ENCODE results near the gene SCAMP2. TPM values are rescaled to one million over a fixed set of nuclear protein-coding genes. Genes with fewer than 3 reads are reported as not detected.
A peak's percentile ranks its signal among the peaks of the same experiment; 100 is the strongest.

SCAMP2 gene
- polyA plus RNA-seq, 4 donors: 52.3 to 128 (median 75.7) TPM

GRCh38 chr15:74821091-74821789, 51.9 kb downstream of the SCAMP2 start:
- WGBS, 3 donors: 58 to 75% (median 65%) methylated on average over 11 of the region's 11 CpGs
- Histone ChIP-seq H3K4me3 (ENCODE audit: low read depth in 1 of 3, low read length in 3 of 3) (no peak overlapping the region), H3K9me3 (ENCODE audit: control insufficient read depth in 2 of 2, insufficient read depth in 1 of 2, low read depth in 1 of 2, low read length in 1 of 2) (no peaks in the 10 kb centered on the region), H3K36me3 (ENCODE audit: control insufficient read depth in 3 of 3, insufficient read depth in 2 of 3, low read depth in 1 of 3, low read length in 3 of 3) (no peaks in the 10 kb centered on the region), H3K4me1 (ENCODE audit: control insufficient read depth in 3 of 3, insufficient read depth in 2 of 3, low read depth in 1 of 3, low read length in 2 of 3) (peaks cover 0 to 13% (median 3%) of the 10 kb centered on the region in 3 donors), H3K27ac (ENCODE audit: low read depth in 1 of 3, low read length in 2 of 3) (no peak overlapping the region), H3K27me3 (ENCODE audit: control insufficient read depth in 3 of 3, insufficient read depth in 3 of 3, low read length in 3 of 3) (peaks cover 0 to 24% (median 0%) of the 10 kb centered on the region in 3 donors)
- FAIRE-seq: no peak
- no peak for DNase-seq

- Histone ChIP-seq H3K36me3 (ENCODE audit: control insufficient read depth in 3 of 3, insufficient read depth in 2 of 3, low read depth in 1 of 3, low read length in 3 of 3) (no peaks in the 10 kb centered on the region), H3K4me3 (ENCODE audit: low read depth in 1 of 3, low read length in 3 of 3) (no peak overlapping the region), H3K27me3 (ENCODE audit: control insufficient read depth in 3 of 3, insufficient read depth in 3 of 3, low read length in 3 of 3) (peaks cover 0 to 14% (median 0%) of the 10 kb centered on the region in 3 donors), H3K9me3 (ENCODE audit: control insufficient read depth in 2 of 2, insufficient read depth in 1 of 2, low read depth in 1 of 2, low read length in 1 of 2) (no peaks in the 10 kb centered on the region), H3K27ac (ENCODE audit: low read depth in 1 of 3, low read length in 2 of 3) (no peak overlapping the region), H3K4me1 (ENCODE audit: control insufficient read depth in 3 of 3, insufficient read depth in 2 of 3, low read depth in 1 of 3, low read length in 2 of 3) (peaks cover 0 to 10% (median 3%) of the 10 kb centered on the region in 3 donors)
- 91 to 94% (median 93%) methylated on average over 5 of the region's 5 CpGs for whole genome bisulfite sequencing, 3 donors
- FAIRE-seq: no peak
- DNase-seq: no peak
Observed at GRCh38 chr15:74820056-74820455, 53.1 kb downstream of the SCAMP2 start.

- Histone ChIP-seq H3K9me3 (ENCODE audit: control insufficient read depth in 2 of 2, insufficient read depth in 1 of 2, low read depth in 1 of 2, low read length in 1 of 2) (no peaks in the 10 kb centered on the region), H3K4me3 (ENCODE audit: low read depth in 1 of 3, low read length in 3 of 3) (no peak overlapping the region), H3K4me1 (ENCODE audit: control insufficient read depth in 3 of 3, insufficient read depth in 2 of 3, low read depth in 1 of 3, low read length in 2 of 3) (peaks cover 0 to 10% (median 3%) of the 10 kb centered on the region in 3 donors), H3K27me3 (ENCODE audit: control insufficient read depth in 3 of 3, insufficient read depth in 3 of 3, low read length in 3 of 3) (no peaks in the 10 kb centered on the region), H3K36me3 (ENCODE audit: control insufficient read depth in 3 of 3, insufficient read depth in 2 of 3, low read depth in 1 of 3, low read length in 3 of 3) (no peaks in the 10 kb centered on the region), H3K27ac (ENCODE audit: low read depth in 1 of 3, low read length in 2 of 3) (peak overlapping the region in 2 of 3 donors; percentile 25 to 50)
- 8 to 33% (median 19%) methylated on average over 9 of the region's 9 CpGs for WGBS, 3 donors
- no peak for FAIRE-seq
- peak; percentile 56 to 70 for DNase-seq
Observed at GRCh38 chr15:74817370-74817737, 55.8 kb downstream of the SCAMP2 start.

- DNase-seq: no peak
- peak overlapping the region in 2 of 3 donors; percentile 25 to 50 for H3K27ac ChIP-seq (ENCODE audit: low read depth in 1 of 3, low read length in 2 of 3)
- no peak for FAIRE-seq
Observed at GRCh38 chr15:74816624-74817369, 56.4 kb downstream of the SCAMP2 start.

GRCh38 chr15:74815961-74816360, 57.2 kb downstream of the SCAMP2 start:
- Histone ChIP-seq H3K4me1 (ENCODE audit: control insufficient read depth in 3 of 3, insufficient read depth in 2 of 3, low read depth in 1 of 3, low read length in 2 of 3) (peaks cover 0 to 10% (median 3%) of the 10 kb centered on the region in 3 donors), H3K9me3 (ENCODE audit: control insufficient read depth in 2 of 2, insufficient read depth in 1 of 2, low read depth in 1 of 2, low read length in 1 of 2) (no peaks in the 10 kb centered on the region), H3K4me3 (ENCODE audit: low read depth in 1 of 3, low read length in 3 of 3) (no peak overlapping the region), H3K27ac (ENCODE audit: low read depth in 1 of 3, low read length in 2 of 3) (no peak overlapping the region), H3K27me3 (ENCODE audit: control insufficient read depth in 3 of 3, insufficient read depth in 3 of 3, low read length in 3 of 3) (no peaks in the 10 kb centered on the region), H3K36me3 (ENCODE audit: control insufficient read depth in 3 of 3, insufficient read depth in 2 of 3, low read depth in 1 of 3, low read length in 3 of 3) (no peaks in the 10 kb centered on the region)
- no peak for DNase-seq
- WGBS, 3 donors: 88 to 91% (median 90%) methylated on average over 13 to 15 of the region's 15 CpGs
- FAIRE-seq: no peak

More at GRCh38 chr15:74816624-74817369, 56.4 kb downstream of the SCAMP2 start:
- Histone ChIP-seq H3K9me3 (ENCODE audit: control insufficient read depth in 2 of 2, insufficient read depth in 1 of 2, low read depth in 1 of 2, low read length in 1 of 2) (no peaks in the 10 kb centered on the region), H3K4me1 (ENCODE audit: control insufficient read depth in 3 of 3, insufficient read depth in 2 of 3, low read depth in 1 of 3, low read length in 2 of 3) (peaks cover 0 to 10% (median 3%) of the 10 kb centered on the region in 3 donors), H3K36me3 (ENCODE audit: control insufficient read depth in 3 of 3, insufficient read depth in 2 of 3, low read depth in 1 of 3, low read length in 3 of 3) (no peaks in the 10 kb centered on the region), H3K4me3 (ENCODE audit: low read depth in 1 of 3, low read length in 3 of 3) (no peak overlapping the region), H3K27me3 (ENCODE audit: control insufficient read depth in 3 of 3, insufficient read depth in 3 of 3, low read length in 3 of 3) (no peaks in the 10 kb centered on the region)
- 39 to 52% (median 52%) methylated on average over 19 of the region's 19 CpGs for WGBS, 3 donors

GRCh38 chr15:74815121-74815934, 57.8 kb downstream of the SCAMP2 start:
- WGBS, 3 donors: 47 to 64% (median 62%) methylated on average over 10 of the region's 10 CpGs
- Histone ChIP-seq H3K27me3 (ENCODE audit: control insufficient read depth in 3 of 3, insufficient read depth in 3 of 3, low read length in 3 of 3) (no peaks in the 10 kb centered on the region), H3K27ac (ENCODE audit: low read depth in 1 of 3, low read length in 2 of 3) (no peak overlapping the region), H3K9me3 (ENCODE audit: control insufficient read depth in 2 of 2, insufficient read depth in 1 of 2, low read depth in 1 of 2, low read length in 1 of 2) (no peaks in the 10 kb centered on the region), H3K36me3 (ENCODE audit: control insufficient read depth in 3 of 3, insufficient read depth in 2 of 3, low read depth in 1 of 3, low read length in 3 of 3) (no peaks in the 10 kb centered on the region), H3K4me3 (ENCODE audit: low read depth in 1 of 3, low read length in 3 of 3) (no peak overlapping the region), H3K4me1 (ENCODE audit: control insufficient read depth in 3 of 3, insufficient read depth in 2 of 3, low read depth in 1 of 3, low read length in 2 of 3) (peaks cover 0 to 10% (median 3%) of the 10 kb centered on the region in 3 donors)
- FAIRE-seq (no peak), DNase-seq (peak in 1 of 2 donors; percentile 71)

GRCh38 chr15:74812533-74812932, 60.6 kb downstream of the SCAMP2 start, which contains the start of gene LMAN1L:
TSS of gene LMAN1L (plus strand) at chr15:74812835. CDS start at chr15:74812855, 20 bp downstream.
- DNase-seq: no peak
- Histone ChIP-seq H3K36me3 (ENCODE audit: control insufficient read depth in 3 of 3, insufficient read depth in 2 of 3, low read depth in 1 of 3, low read length in 3 of 3) (no peaks in the 10 kb centered on the region), H3K4me3 (ENCODE audit: low read depth in 1 of 3, low read length in 3 of 3) (no peak within 1 kb of the TSS), H3K4me1 (ENCODE audit: control insufficient read depth in 3 of 3, insufficient read depth in 2 of 3, low read depth in 1 of 3, low read length in 2 of 3) (peaks cover 0 to 2% (median 0%) of the 10 kb centered on the region in 3 donors), H3K9me3 (ENCODE audit: control insufficient read depth in 2 of 2, insufficient read depth in 1 of 2, low read depth in 1 of 2, low read length in 1 of 2) (no peaks in the 10 kb centered on the region), H3K27ac (ENCODE audit: low read depth in 1 of 3, low read length in 2 of 3) (no peak within 1 kb of the TSS), H3K27me3 (ENCODE audit: control insufficient read depth in 3 of 3, insufficient read depth in 3 of 3, low read length in 3 of 3) (no peaks in the 10 kb centered on the region)
- WGBS, 3 donors: 76 to 86% (median 79%) methylated on average over 8 to 12 of the region's 12 CpGs
- no peak for FAIRE-seq

GRCh38 chr15:74809956-74810355, 63.2 kb downstream of the SCAMP2 start:
- no peaks in the 10 kb centered on the region for H3K9me3 ChIP-seq (ENCODE audit: control insufficient read depth in 2 of 2, insufficient read depth in 1 of 2, low read depth in 1 of 2, low read length in 1 of 2)
- no peak overlapping the region for H3K4me3 ChIP-seq (ENCODE audit: low read depth in 1 of 3, low read length in 3 of 3)
- DNase-seq: no peak
- FAIRE-seq: no peak
- H3K27ac ChIP-seq (ENCODE audit: low read depth in 1 of 3, low read length in 2 of 3): no peak overlapping the region
- peaks cover 0 to 4% (median 0%) of the 10 kb centered on the region in 3 donors for H3K36me3 ChIP-seq (ENCODE audit: control insufficient read depth in 3 of 3, insufficient read depth in 2 of 3, low read depth in 1 of 3, low read length in 3 of 3)
- peaks cover 0 to 5% (median 2%) of the 10 kb centered on the region in 3 donors for H3K4me1 ChIP-seq (ENCODE audit: control insufficient read depth in 3 of 3, insufficient read depth in 2 of 3, low read depth in 1 of 3, low read length in 2 of 3)
- H3K27me3 ChIP-seq (ENCODE audit: control insufficient read depth in 3 of 3, insufficient read depth in 3 of 3, low read length in 3 of 3): no peaks in the 10 kb centered on the region
- 75 to 82% (median 82%) methylated on average over 3 of the region's 3 CpGs for WGBS, 3 donors

Measured in small intestine (tissue), 7 donors.